Lung (tissue), 12 donors: ENCODE results near the gene CHN2. TPM values are rescaled to one million over a fixed set of nuclear protein-coding genes. Genes with fewer than 3 reads are reported as not detected.

Experiments
- ATAC-seq: fragments of 200-7000 bp; cut with Tn5 transposase; one replicate; pipeline ENCODE4 v1.9.1; 2020; ENCODE audit warnings: moderate number of reproducible peaks; ENCODE audit not compliant: insufficient read depth, low FRiP score
- DNase-seq, 3 donors: peaks; one replicate each; pipeline ENCODE4 v3.0.0-alpha.2; 2013 to 2017
- H3K27ac ChIP-seq, 2 donors: one replicate each; pipeline ENCODE4 v1.5.1; 2013; ENCODE audit warnings: mild to moderate bottlenecking in 2 of 2, moderate library complexity in 2 of 2, control low read depth in 1 of 2, inconsistent platforms in 1 of 2, low read depth in 1 of 2, low read length in 1 of 2
- H3K27me3 ChIP-seq, 3 donors: one replicate each; pipeline ENCODE4 v1.5.1; 2013; ENCODE audit warnings: low read length in 2 of 3; ENCODE audit not compliant: control insufficient read depth in 3 of 3, insufficient read depth in 3 of 3
- H3K36me3 ChIP-seq, 4 donors: one replicate each; pipeline ENCODE4 v1.5.1; 2013; ENCODE audit warnings: low read length in 4 of 4, mild to moderate bottlenecking in 1 of 4, moderate library complexity in 1 of 4; ENCODE audit not compliant: control insufficient read depth in 4 of 4, insufficient read depth in 4 of 4
- H3K4me1 ChIP-seq, 5 donors: one replicate each; pipeline ENCODE4 v1.5.1; 2013; ENCODE audit warnings: low read length in 5 of 5, mild to moderate bottlenecking in 2 of 5, moderate library complexity in 1 of 5; ENCODE audit not compliant: control insufficient read depth in 5 of 5, insufficient read depth in 5 of 5
- H3K4me3 ChIP-seq: one replicate; pipeline ENCODE4 v1.5.1; 2013; ENCODE audit warnings: mild to moderate bottlenecking, control low read depth, moderate library complexity
- H3K9ac ChIP-seq, 2 donors: one replicate each; pipeline ENCODE4 v1.5.1; 2013; ENCODE audit warnings: low read length in 2 of 2, control low read depth in 1 of 2; ENCODE audit not compliant: insufficient read depth in 1 of 2
- H3K9me3 ChIP-seq, 4 donors: one replicate each; pipeline ENCODE4 v1.5.1; 2013; ENCODE audit warnings: low read length in 3 of 4, mild to moderate bottlenecking in 1 of 4, moderate library complexity in 1 of 4; ENCODE audit not compliant: control insufficient read depth in 4 of 4, insufficient read depth in 3 of 4
- CTCF ChIP-seq: IDR thresholded peaks from 2 replicates; pipeline ENCODE4 v1.5.1; 2012; ENCODE audit warnings: mild to moderate bottlenecking; ENCODE audit errors: control extremely low read depth, extremely low read depth
- WGBS, 2 donors: extraction: QIAGEN DNeasy Blood & Tissue Kit; methylation state at CpG; one replicate each; pipeline ENCODE4 v1.1.7; 2013; 5-methylcytosine and 5-hydroxymethylcytosine counted together
- polyA plus RNA-seq, 2 donors: library from polyadenylated mRNA; stranded (reverse); fragments of 200-250 nt; gene quantifications; one replicate each; pipeline ENCODE4 v1.2.1, GENCODE V29; 2013
- total RNA-seq, 2 donors: library from RNA; depleted of rRNA in 1 of 2; stranded (reverse); fragments of >200 nt in 1 of 2; gene quantifications; one replicate each; pipeline ENCODE4 v1.2.1, GENCODE V29; 2014 to 2021
- donor health status: control.
- donor health status: control.
- donor health status: Bipolar disorder and iron deficiency.
- donor health status: healthy.
- donor health status: DM: yes; HTN: yes; CAD: no.

The CHN2 gene
- total and polyA plus RNA-seq, 4 donors: 3.2 to 11.0 (median 6.7) TPM

GRCh38 chr7:29228289-29229011, 33.9 kb downstream of the CHN2 start:
- H3K27me3 ChIP-seq: peaks cover 0 to 4% (median 0%) of the 10 kb centered on the region in 3 donors
- no peak overlapping the region for H3K4me3 ChIP-seq
- no peak overlapping the region for H3K27ac ChIP-seq
- WGBS, 2 donors: 89 to 93% methylated on average over 11 of the region's 11 CpGs
- no peak for DNase-seq
- H3K9me3 ChIP-seq: no peaks in the 10 kb centered on the region
- no peak overlapping the region for H3K9ac ChIP-seq
- ATAC-seq: no peak
- TF ChIP-seq CTCF: no peak
- peaks cover 0 to 8% (median 0%) of the 10 kb centered on the region in 5 donors for H3K4me1 ChIP-seq
- H3K36me3 ChIP-seq: no peaks in the 10 kb centered on the region

- TF ChIP-seq CTCF: no peak
- H3K36me3 ChIP-seq: no peaks in the 10 kb centered on the region
- no peak for ATAC-seq
- H3K9me3 ChIP-seq: no peaks in the 10 kb centered on the region
- H3K27me3 ChIP-seq: peaks cover 0 to 4% (median 0%) of the 10 kb centered on the region in 3 donors
- WGBS, 2 donors: 97 to 99% methylated on average over 2 of the region's 2 CpGs
- H3K9ac ChIP-seq: no peak overlapping the region
- DNase-seq: no peak
- no peak overlapping the region for H3K27ac ChIP-seq
- H3K4me1 ChIP-seq: peaks cover 0 to 6% (median 0%) of the 10 kb centered on the region in 5 donors
- H3K4me3 ChIP-seq: no peak overlapping the region
These were observed 34.5 kb downstream of the CHN2 start for GRCh38 chr7:29229066-29229465.

- WGBS, 2 donors: 85% methylated on average over 3 of the region's 3 CpGs
- peaks cover 0 to 4% (median 0%) of the 10 kb centered on the region in 3 donors for H3K27me3 ChIP-seq
- H3K4me1 ChIP-seq: peaks cover 0 to 6% (median 0%) of the 10 kb centered on the region in 5 donors
- H3K9ac ChIP-seq: no peak overlapping the region
- no peak overlapping the region for H3K4me3 ChIP-seq
- no peaks in the 10 kb centered on the region for H3K36me3 ChIP-seq
- no peak for TF ChIP-seq CTCF
- DNase-seq: no peak
- no peak for ATAC-seq
- H3K27ac ChIP-seq: no peak overlapping the region
- no peaks in the 10 kb centered on the region for H3K9me3 ChIP-seq
These were observed 35.4 kb downstream of the CHN2 start for GRCh38 chr7:29229946-29230345.
